Hypothalamus (tissue), 51 donors: ENCODE data around the gene PHKA2.
"Not testable (repeated sequence)": the region's sequence is repeated elsewhere in the genome, so short reads cannot be mapped to it uniquely, and the experiment has no call there.

Experiments
- DNase-seq, 51 donors: peaks; one replicate each; lab custom pipeline; 2025; lab: John Stamatoyannopoulos, UW

The PHKA2 gene, protein sequence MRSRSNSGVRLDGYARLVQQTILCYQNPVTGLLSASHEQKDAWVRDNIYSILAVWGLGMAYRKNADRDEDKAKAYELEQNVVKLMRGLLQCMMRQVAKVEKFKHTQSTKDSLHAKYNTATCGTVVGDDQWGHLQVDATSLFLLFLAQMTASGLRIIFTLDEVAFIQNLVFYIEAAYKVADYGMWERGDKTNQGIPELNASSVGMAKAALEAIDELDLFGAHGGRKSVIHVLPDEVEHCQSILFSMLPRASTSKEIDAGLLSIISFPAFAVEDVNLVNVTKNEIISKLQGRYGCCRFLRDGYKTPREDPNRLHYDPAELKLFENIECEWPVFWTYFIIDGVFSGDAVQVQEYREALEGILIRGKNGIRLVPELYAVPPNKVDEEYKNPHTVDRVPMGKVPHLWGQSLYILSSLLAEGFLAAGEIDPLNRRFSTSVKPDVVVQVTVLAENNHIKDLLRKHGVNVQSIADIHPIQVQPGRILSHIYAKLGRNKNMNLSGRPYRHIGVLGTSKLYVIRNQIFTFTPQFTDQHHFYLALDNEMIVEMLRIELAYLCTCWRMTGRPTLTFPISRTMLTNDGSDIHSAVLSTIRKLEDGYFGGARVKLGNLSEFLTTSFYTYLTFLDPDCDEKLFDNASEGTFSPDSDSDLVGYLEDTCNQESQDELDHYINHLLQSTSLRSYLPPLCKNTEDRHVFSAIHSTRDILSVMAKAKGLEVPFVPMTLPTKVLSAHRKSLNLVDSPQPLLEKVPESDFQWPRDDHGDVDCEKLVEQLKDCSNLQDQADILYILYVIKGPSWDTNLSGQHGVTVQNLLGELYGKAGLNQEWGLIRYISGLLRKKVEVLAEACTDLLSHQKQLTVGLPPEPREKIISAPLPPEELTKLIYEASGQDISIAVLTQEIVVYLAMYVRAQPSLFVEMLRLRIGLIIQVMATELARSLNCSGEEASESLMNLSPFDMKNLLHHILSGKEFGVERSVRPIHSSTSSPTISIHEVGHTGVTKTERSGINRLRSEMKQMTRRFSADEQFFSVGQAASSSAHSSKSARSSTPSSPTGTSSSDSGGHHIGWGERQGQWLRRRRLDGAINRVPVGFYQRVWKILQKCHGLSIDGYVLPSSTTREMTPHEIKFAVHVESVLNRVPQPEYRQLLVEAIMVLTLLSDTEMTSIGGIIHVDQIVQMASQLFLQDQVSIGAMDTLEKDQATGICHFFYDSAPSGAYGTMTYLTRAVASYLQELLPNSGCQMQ

GRCh38 chrX:18983666-18984380, at the start of gene PHKA2:
TSS of gene PHKA2 (minus strand) at chrX:18984114. CDS start at chrX:18983932, 182 bp downstream.
- DNase-seq: peak in 44 of 51 donors; percentile 0 to 65 (median 28)

DNA sequence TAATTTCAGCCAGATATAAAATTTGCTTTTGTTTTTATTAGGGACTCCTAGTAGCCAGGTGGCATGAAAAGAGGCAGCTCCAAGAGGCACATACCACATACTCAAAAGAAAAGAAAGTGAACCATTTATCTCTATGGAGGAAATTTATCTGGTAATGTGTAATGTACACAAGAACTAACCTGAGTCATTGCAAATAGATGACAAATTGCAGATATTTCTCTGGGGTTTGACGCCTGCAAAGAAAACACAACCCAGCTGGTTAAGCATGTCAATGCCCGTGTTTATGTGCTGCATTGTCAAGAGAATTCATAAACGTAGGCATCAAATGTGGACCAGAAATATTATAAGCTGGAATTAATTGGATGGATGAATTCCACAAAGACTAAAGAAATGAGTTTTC, 46.9 kb upstream of the PHKA2 start:
- DNase-seq: no peak

GRCh38 chrX:19028560-19028959, 44.6 kb upstream of the PHKA2 start:
- DNase-seq: no peak

GRCh38 chrX:19024366-19024765, 40.5 kb upstream of the PHKA2 start:
- no peak for DNase-seq

- no peak for DNase-seq
These were observed 36.1 kb upstream of the PHKA2 start for GRCh38 chrX:19019996-19020395.

GRCh38 chrX:19017271-19017670, 33.4 kb upstream of the PHKA2 start:
- DNase-seq: peak in 2 of 51 donors; percentile 0 to 1

- not testable (repeated sequence) for DNase-seq
These were observed 32.7 kb upstream of the PHKA2 start for GRCh38 chrX:19016614-19017013.

- no peak for DNase-seq
These were observed 24.0 kb upstream of the PHKA2 start for GRCh38 chrX:19007868-19008267.

- DNase-seq: no peak
These were observed 23.1 kb upstream of the PHKA2 start for GRCh38 chrX:19007011-19007410.

DNA sequence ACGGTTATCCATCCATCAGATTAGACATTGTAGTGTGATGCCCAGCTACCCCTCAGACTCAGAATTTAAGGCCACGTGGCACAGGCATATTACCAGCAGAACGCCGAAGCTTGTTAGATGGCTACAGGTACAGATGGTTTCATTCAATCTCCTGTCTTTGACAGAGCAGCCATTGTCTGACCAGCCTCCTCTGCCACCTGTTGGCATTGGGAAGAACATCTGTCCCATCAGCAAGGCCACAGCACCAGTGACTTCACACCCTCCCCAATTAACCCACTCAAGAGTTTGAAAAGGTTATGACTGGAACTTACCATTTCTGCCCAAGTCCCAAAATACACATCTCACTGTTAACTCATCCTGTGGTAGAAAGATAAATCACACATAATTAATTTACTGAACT, 22.0 kb upstream of the PHKA2 start:
- DNase-seq: no peak

DNA sequence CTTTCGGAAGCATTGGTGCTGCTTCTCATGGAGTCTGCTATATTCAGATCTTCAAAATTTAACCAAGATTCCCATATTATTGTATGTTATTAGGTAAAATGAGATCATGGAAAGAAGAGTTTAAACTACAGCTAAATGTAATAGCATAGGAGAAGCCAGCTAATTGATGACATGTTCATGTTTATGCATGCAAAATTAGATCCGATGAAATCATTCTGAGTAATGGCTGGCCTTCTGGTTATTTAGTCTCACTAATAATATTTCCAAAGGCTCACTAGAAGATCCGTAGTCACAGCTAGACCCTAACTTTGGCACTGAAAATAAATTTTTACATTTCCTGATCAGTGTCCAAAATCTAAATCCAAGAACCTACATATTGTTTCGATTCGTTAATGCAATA, 19.8 kb upstream of the PHKA2 start:
- no peak for DNase-seq

GRCh38 chrX:18998653-18999052, 14.7 kb upstream of the PHKA2 start:
- DNase-seq: no peak

DNA sequence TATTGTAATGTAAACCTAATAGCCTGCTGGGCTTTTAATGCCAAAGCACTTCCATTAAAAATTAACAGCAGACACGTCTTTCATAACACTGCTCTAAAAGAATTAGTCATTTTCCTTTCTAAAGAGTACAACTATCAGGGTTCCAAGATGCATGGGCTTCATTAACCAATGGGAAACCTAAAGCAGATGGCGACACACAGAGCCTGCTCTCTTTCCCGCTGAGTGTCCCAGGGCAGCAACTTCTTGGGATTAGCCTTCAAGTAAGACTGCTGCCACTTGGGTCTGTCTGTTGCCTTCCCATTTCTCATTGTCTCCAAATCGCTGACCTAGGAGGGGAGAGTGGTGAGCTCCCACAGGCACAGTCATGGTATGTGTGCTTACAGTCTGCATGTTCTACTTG, 14.0 kb upstream of the PHKA2 start:
- no peak for DNase-seq

- no peak for DNase-seq
These were observed 12.6 kb upstream of the PHKA2 start for GRCh38 chrX:18996536-18996935.

- no peak for DNase-seq
These were observed 11.3 kb upstream of the PHKA2 start for GRCh38 chrX:18995221-18995620.

DNA sequence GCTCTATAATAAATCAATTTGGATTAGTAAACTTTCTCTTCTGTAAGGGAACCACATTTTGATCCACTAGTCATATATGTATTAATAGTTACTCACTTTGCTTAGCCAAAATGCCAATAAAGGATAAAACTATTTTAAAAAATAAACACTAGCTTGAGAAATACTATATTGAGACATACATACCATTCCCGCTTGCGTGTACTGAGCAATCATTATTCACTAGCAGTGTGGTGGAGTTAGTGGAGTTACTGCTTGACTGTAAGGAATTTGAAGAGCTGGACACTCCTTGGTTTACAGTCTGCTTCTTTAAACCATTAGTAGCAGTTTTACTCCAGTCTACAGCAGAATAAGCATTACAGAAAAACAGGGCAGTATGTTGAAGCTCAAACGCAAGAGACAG, 10.8 kb upstream of the PHKA2 start:
- DNase-seq: no peak

DNA sequence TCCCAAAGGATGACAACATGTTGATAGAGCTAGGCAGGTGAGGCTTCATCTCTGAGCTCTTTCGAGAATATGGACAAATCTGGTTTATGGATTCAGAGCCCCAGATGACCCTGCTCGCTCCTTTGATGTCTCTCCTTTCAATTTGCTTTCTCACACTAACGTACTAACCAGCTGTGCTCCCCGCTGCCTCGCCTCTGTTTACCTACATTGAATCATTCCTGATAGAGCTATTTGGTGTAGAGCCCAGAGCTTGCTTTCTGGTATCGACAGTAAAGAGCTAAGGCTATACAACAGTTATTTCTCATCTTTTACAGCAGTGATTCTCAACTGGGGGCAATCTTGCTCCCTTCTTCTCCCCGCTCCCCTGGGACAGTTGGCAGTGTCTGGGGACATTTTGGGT, 8.9 kb upstream of the PHKA2 start:
- DNase-seq: no peak

- DNase-seq: no peak
These were observed 1.2 kb upstream of the PHKA2 start for GRCh38 chrX:18985186-18985435.

DNA sequence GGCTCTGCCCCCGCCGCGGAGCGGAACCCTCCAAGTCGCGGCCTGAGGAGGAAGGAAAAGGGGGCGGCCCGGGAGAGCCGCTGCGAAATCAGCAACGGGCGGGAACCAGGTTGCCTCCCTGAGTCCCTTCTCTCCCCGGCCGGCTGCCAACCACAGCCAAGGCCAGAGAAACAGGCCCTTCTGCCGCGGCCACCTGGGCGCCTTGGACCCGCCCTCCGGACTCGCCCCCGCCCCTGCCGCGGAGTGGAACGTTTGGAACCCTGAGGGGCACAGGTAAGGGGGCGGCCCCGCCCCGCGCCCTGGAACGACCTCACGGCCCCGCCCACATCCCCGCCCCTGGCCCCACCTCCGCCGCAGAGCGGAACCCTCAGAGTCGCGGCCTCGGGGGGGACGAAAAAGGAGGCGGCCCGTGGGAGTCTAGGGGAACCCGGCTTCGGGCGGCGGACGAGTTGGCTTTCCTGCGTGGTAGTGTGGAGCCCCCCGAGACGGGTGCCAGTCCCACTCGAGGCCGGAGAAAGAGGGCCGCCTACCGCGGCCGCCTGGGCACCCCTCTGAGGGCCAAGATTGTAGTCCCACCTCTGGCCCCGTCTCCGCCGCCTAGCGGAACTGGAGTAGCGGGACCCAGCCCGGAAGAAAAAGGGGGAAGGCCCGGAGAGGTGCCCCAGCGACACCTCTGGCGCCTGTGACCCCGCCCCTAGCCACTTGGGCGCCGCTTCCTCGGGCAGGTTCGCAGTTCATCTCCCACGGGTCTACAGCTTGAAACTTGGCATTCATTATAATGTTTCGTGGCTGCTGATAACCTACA, 669 bp upstream of the PHKA2 start:
- DNase-seq: peak; percentile 11 to 92 (median 66)
